IMR-90 (cell line): ENCODE measurements around the gene SORBS1. TPM values are rescaled to one million over a fixed set of nuclear protein-coding genes. Genes with fewer than 3 reads are reported as not detected.

Source experiments
- ATAC-seq: fragments of 200-7000 bp; cut with Tn5 transposase; 2 replicates; pipeline ENCODE4 v1.9.1; 2020; ENCODE audit warnings: low read depth, mild to moderate bottlenecking, moderate library complexity
- BruUV-seq: library from RNA; stranded (reverse); fragments of 400-500 nt; replicated peaks from 2 replicates; lab custom pipeline; 2021; lab: Mats Ljungman, UMichigan
- CTCF ChIA-PET: fragments of 300-600 bp; formaldehyde crosslinking; extraction: SDS; loops from one replicate; lab custom pipeline; 2021; ENCODE audit warnings: antibody characterized with exemption; lab: Yijun Ruan, JAX
- POLR2A ChIA-PET: fragments of 300-600 bp; sonication (Branson Sonifier 250); formaldehyde crosslinking; loops from one replicate; lab custom pipeline; 2022; ENCODE audit warnings: antibody characterized with exemption; ENCODE audit not compliant: unreplicated experiment; lab: Charles Lee
- DNase-seq: peaks from one replicate; pipeline ENCODE4 v3.0.0; 2013
- H2AFZ ChIP-seq: replicated peaks from 2 replicates; pipeline ENCODE3; 2013; ENCODE audit warnings: low read length, mild to moderate bottlenecking; ENCODE audit not compliant: poor library complexity
- H2AK5ac ChIP-seq: 2 replicates; pipeline ENCODE4 v1.6.1; 2013; ENCODE audit warnings: low read depth, low read length, inconsistent platforms
- H2AK9ac ChIP-seq: replicated peaks from 2 replicates; pipeline ENCODE3; 2013; ENCODE audit warnings: mild to moderate bottlenecking, low read depth, low read length, moderate library complexity; ENCODE audit not compliant: poor library complexity
- H2BK120ac ChIP-seq: 2 replicates; pipeline ENCODE4 v1.6.1; 2013; ENCODE audit warnings: low read depth, low read length, inconsistent platforms
- H2BK15ac ChIP-seq: 3 replicates; pipeline ENCODE4 v1.6.1; 2013; ENCODE audit warnings: low read depth, low read length, inconsistent platforms
- H2BK20ac ChIP-seq: 2 replicates; pipeline ENCODE4 v1.6.1; 2013; ENCODE audit warnings: low read depth, mild to moderate bottlenecking, inconsistent platforms, low read length, moderate library complexity
- H2BK5ac ChIP-seq: 2 replicates; pipeline ENCODE4 v1.6.1; 2013; ENCODE audit warnings: mild to moderate bottlenecking, low read depth, low read length, inconsistent platforms; ENCODE audit not compliant: poor library complexity, severe bottlenecking
- H3K14ac ChIP-seq: replicated peaks from 2 replicates; pipeline ENCODE4 v1.6.1; 2013; ENCODE audit warnings: low read depth, low read length, inconsistent platforms
- H3K18ac ChIP-seq: 2 replicates; pipeline ENCODE4 v1.6.1; 2013; ENCODE audit warnings: low read depth, low read length, control low read depth
- H3K23ac ChIP-seq: 2 replicates; pipeline ENCODE4 v1.6.1; 2013; ENCODE audit warnings: low read depth, low read length, inconsistent platforms
- H3K27ac ChIP-seq: 2 replicates; pipeline ENCODE4 v1.5.1; 2013; ENCODE audit warnings: mild to moderate bottlenecking, control low read depth, low read length; ENCODE audit not compliant: insufficient read depth
- H3K27me3 ChIP-seq: 2 replicates; pipeline ENCODE4 v1.6.1; 2013; ENCODE audit warnings: low read length; ENCODE audit not compliant: control insufficient read depth, insufficient read depth
- H3K36me3 ChIP-seq: 2 replicates; pipeline ENCODE4 v1.6.1; 2013; ENCODE audit warnings: low read length, mixed read lengths; ENCODE audit not compliant: control insufficient read depth, insufficient read depth
- H3K4ac ChIP-seq: 2 replicates; pipeline ENCODE4 v1.6.1; 2013; ENCODE audit warnings: low read depth, low read length, inconsistent platforms
- H3K4me1 ChIP-seq: 2 replicates; pipeline ENCODE4 v1.6.1; 2013; ENCODE audit warnings: low read length, mixed read lengths; ENCODE audit not compliant: control insufficient read depth, insufficient read depth
- H3K4me2 ChIP-seq: 2 replicates; pipeline ENCODE4 v1.6.1; 2013; ENCODE audit warnings: low read depth, mild to moderate bottlenecking, control low read depth, low read length, moderate library complexity
- H3K4me3 ChIP-seq: 2 replicates; pipeline ENCODE4 v1.5.1; 2013; ENCODE audit warnings: low read depth, mild to moderate bottlenecking, control low read depth, low read length, moderate library complexity; ENCODE audit not compliant: insufficient read depth
- H3K56ac ChIP-seq: 2 replicates; pipeline ENCODE4 v1.6.1; 2013; ENCODE audit warnings: low read length, inconsistent platforms; ENCODE audit not compliant: insufficient read depth; ENCODE audit errors: extremely low read depth
- H3K79me1 ChIP-seq, 2 experiments: 2 replicates each; pipeline ENCODE4 v1.6.1; 2013; ENCODE audit warnings: low read length in 2 of 2, inconsistent platforms in 1 of 2, low read depth in 1 of 2
- H3K9ac ChIP-seq: 2 replicates; pipeline ENCODE4 v1.6.1; 2013; ENCODE audit warnings: low read depth, low read length, control low read depth
- H3K9me1 ChIP-seq: 2 replicates; pipeline ENCODE4 v1.6.1; 2013; ENCODE audit warnings: low read length, inconsistent platforms; ENCODE audit not compliant: insufficient read depth
- H3K9me3 ChIP-seq: 2 replicates; pipeline ENCODE4 v1.6.1; 2013; ENCODE audit warnings: low read length; ENCODE audit not compliant: control insufficient read depth, insufficient read depth
- H4K20me1 ChIP-seq: 2 replicates; pipeline ENCODE4 v1.6.1; 2013; ENCODE audit warnings: low read length, inconsistent platforms; ENCODE audit not compliant: insufficient read depth
- H4K5ac ChIP-seq: 2 replicates; pipeline ENCODE4 v1.6.1; 2013; ENCODE audit warnings: mild to moderate bottlenecking, low read depth, low read length, control low read depth
- H4K8ac ChIP-seq, 2 experiments: 2 replicates each; pipeline ENCODE4 v1.6.1; 2013; ENCODE audit warnings: low read depth in 2 of 2, low read length in 2 of 2, control low read depth in 1 of 2, inconsistent platforms in 1 of 2
- H4K91ac ChIP-seq: 2 replicates; pipeline ENCODE4 v1.6.1; 2013; ENCODE audit warnings: low read depth, low read length, inconsistent platforms; ENCODE audit not compliant: insufficient read depth
- CHD1 ChIP-seq: IDR thresholded peaks from 2 replicates; pipeline ENCODE4 v1.6.1; 2012; ENCODE audit warnings: low read depth, low read length, improper control_type of control experiment
- FOS ChIP-seq: fragments of 150-350 bp; IDR thresholded peaks from 2 replicates; pipeline ENCODE4 v1.6.1; 2016; ENCODE audit warnings: low read depth, low read length
- MXI1 ChIP-seq: IDR thresholded peaks from 2 replicates; pipeline ENCODE4 v1.6.1; 2012; ENCODE audit warnings: low read depth, mild to moderate bottlenecking, low read length, moderate library complexity, borderline replicate concordance
- POLR2A ChIP-seq: IDR thresholded peaks from 2 replicates; pipeline ENCODE4 v1.6.1; 2012; ENCODE audit warnings: mild to moderate bottlenecking, low read depth, low read length
- RAD21 ChIP-seq: IDR thresholded peaks from 2 replicates; pipeline ENCODE4 v1.6.1; 2012; ENCODE audit warnings: low read length, improper control_type of control experiment
- SMC3 ChIP-seq: fragments of 150-350 bp; IDR thresholded peaks from 2 replicates; pipeline ENCODE4 v1.6.1; 2016; ENCODE audit warnings: low read depth, mild to moderate bottlenecking, antibody characterized with exemption, low read length, moderate library complexity
- WGBS, 2 experiments: methylation state at CpG; one replicate each; pipeline versions ENCODE4 v1.1.5 to v1.1.7; 2013; ENCODE audit warnings: missing lambda C conversion rate in 2 of 2; ENCODE audit not compliant: insufficient read length in 1 of 2; ENCODE audit errors: extremely low coverage in 2 of 2; 5-methylcytosine and 5-hydroxymethylcytosine counted together
- dilution Hi-C: fragments of 300-500 bp; cut with HindIII; formaldehyde crosslinking; loops from one replicate; pipeline ENCODE4 v1.14.3; 2018; ENCODE audit warnings: low sequenced_read_pairs; ENCODE audit not compliant: unreplicated experiment
- in situ Hi-C: fragments of 300-500 bp; cut with MboI; formaldehyde crosslinking; loops from 3 replicates; pipeline ENCODE4 v1.14.3; 2019; ENCODE audit warnings: low sequenced_read_pairs, inconsistent platforms, mixed read lengths
- intact Hi-C: fragments of 100-400 bp; cut with micrococcal nuclease; formaldehyde crosslinking; loops from 2 replicates; pipeline ENCODE4 v1.10.0; 2022
- polyA plus RNA-seq, 3 experiments: library from polyadenylated mRNA; depleted of rRNA; stranded (reverse); fragments of >200 nt; gene quantifications; 2 replicates each; pipeline ENCODE4 v1.2.3, GENCODE V29; 2012; ENCODE audit warnings: low replicate concordance in 1 of 3
- total RNA-seq: library from RNA; depleted of rRNA; stranded (reverse); fragments of >200 nt; gene quantifications from 2 replicates; pipeline ENCODE4 v1.2.3, GENCODE V29; 2012
- TF ChIP-seq, protein P1 (sequence below): conservative IDR thresholded peaks from 2 replicates; pipeline ENCODE4 v1.5.1; 2012; ENCODE audit warnings: mild to moderate bottlenecking, low read depth, low read length, improper control_type of control experiment
- TF ChIP-seq, protein P2 (sequence below): fragments of 150-350 bp; IDR thresholded peaks from 2 replicates; pipeline ENCODE4 v1.6.1; 2016; ENCODE audit warnings: low read depth, mild to moderate bottlenecking, low read length, moderate library complexity, borderline replicate concordance

The SORBS1 gene
- total and polyA plus RNA-seq, 2 of the 4 experiments (the other 2 are of a cell fraction), result 0.18 to 0.32 TPM

- H2BK120ac ChIP-seq, result no peak overlapping the region
- peaks cover 5% of the 10 kb centered on the region for H3K27me3 ChIP-seq
- H4K5ac ChIP-seq, result no peak overlapping the region
- dilution Hi-C loops (no loop called here), in situ Hi-C loops (no loop called here), intact Hi-C loops (no loop called here)
- no peak overlapping the region for H3K56ac ChIP-seq
- H4K91ac ChIP-seq, result no peak overlapping the region
- no peak overlapping the region for H4K8ac ChIP-seq
- H3K4me1 ChIP-seq, result no peaks in the 10 kb centered on the region
- no peaks in the 10 kb centered on the region for H3K79me1 ChIP-seq
- CTCF ChIA-PET, result no interaction called here
- H3K9ac ChIP-seq, result no peak overlapping the region
- no peak overlapping the region for H3K18ac ChIP-seq
- ATAC-seq (no peak), DNase-seq (no peak)
- H2BK15ac ChIP-seq, result no peak overlapping the region
- H3K36me3 ChIP-seq, result no peaks in the 10 kb centered on the region
- H2AK5ac ChIP-seq, result no peak overlapping the region
- WGBS, 2 experiments, result 70% methylated on average over 4 of the region's 6 CpGs; no CpG with 5 or more reads in 1 of the 2 experiments
- no peaks in the 10 kb centered on the region for H3K9me1 ChIP-seq
- no peak overlapping the region for H2BK5ac ChIP-seq
- H3K23ac ChIP-seq, result no peak overlapping the region
- no peak overlapping the region for H2AK9ac ChIP-seq
- no peak overlapping the region for H3K4me3 ChIP-seq
- no peak overlapping the region for H3K27ac ChIP-seq
- no peaks in the 10 kb centered on the region for H4K20me1 ChIP-seq
- H3K14ac ChIP-seq, result no peak overlapping the region
- TF ChIP-seq MXI1, result no peak
- TF ChIP-seq POLR2A, result no peak
- TF ChIP-seq SMC3, result no peak
- TF ChIP-seq, protein P1, sequence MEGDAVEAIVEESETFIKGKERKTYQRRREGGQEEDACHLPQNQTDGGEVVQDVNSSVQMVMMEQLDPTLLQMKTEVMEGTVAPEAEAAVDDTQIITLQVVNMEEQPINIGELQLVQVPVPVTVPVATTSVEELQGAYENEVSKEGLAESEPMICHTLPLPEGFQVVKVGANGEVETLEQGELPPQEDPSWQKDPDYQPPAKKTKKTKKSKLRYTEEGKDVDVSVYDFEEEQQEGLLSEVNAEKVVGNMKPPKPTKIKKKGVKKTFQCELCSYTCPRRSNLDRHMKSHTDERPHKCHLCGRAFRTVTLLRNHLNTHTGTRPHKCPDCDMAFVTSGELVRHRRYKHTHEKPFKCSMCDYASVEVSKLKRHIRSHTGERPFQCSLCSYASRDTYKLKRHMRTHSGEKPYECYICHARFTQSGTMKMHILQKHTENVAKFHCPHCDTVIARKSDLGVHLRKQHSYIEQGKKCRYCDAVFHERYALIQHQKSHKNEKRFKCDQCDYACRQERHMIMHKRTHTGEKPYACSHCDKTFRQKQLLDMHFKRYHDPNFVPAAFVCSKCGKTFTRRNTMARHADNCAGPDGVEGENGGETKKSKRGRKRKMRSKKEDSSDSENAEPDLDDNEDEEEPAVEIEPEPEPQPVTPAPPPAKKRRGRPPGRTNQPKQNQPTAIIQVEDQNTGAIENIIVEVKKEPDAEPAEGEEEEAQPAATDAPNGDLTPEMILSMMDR, result no peak
- no peak for TF ChIP-seq CHD1
- TF ChIP-seq FOS, result no peak
- TF ChIP-seq RAD21, result no peak
- TF ChIP-seq, protein P2, sequence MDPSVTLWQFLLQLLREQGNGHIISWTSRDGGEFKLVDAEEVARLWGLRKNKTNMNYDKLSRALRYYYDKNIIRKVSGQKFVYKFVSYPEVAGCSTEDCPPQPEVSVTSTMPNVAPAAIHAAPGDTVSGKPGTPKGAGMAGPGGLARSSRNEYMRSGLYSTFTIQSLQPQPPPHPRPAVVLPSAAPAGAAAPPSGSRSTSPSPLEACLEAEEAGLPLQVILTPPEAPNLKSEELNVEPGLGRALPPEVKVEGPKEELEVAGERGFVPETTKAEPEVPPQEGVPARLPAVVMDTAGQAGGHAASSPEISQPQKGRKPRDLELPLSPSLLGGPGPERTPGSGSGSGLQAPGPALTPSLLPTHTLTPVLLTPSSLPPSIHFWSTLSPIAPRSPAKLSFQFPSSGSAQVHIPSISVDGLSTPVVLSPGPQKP, result no peak
- H2AFZ ChIP-seq, result no peak overlapping the region
- H3K4ac ChIP-seq, result no peak overlapping the region
- no peak overlapping the region for H2BK20ac ChIP-seq
- no peaks in the 10 kb centered on the region for H3K9me3 ChIP-seq
- no TSS peak for BruUV-seq
- POLR2A ChIA-PET, result no interaction called here
- no peak overlapping the region for H3K4me2 ChIP-seq
These were observed 12.9 kb upstream of the SORBS1 start for GRCh38 chr10:95573964-95574604.
